ENCODE results near the gene VMO1.
A peak's percentile ranks its signal among the peaks of the same experiment; 100 is the strongest.

VMO1 gene

GRCh38 chr17:4740025-4740351 is 46.2 kb downstream of the VMO1 start:
- H4K5ac ChIP-seq (ENCODE audit: low read length): no peak overlapping the region
- no peak overlapping the region for H4K8ac ChIP-seq (ENCODE audit: low read depth, low read length)
- no peak overlapping the region for H2BK120ac ChIP-seq (ENCODE audit: low read depth, low read length)
- H3K23ac ChIP-seq (ENCODE audit: low read length): peak overlapping the region; percentile 45
- no peaks in the 10 kb centered on the region for H3K79me2 ChIP-seq (ENCODE audit: control insufficient read depth, insufficient read depth, low read length)
- H3K9ac ChIP-seq (ENCODE audit: low read length): no peak overlapping the region
- H3K27ac ChIP-seq (ENCODE audit: low read depth, low read length): no peak overlapping the region
- H3K4me2 ChIP-seq (ENCODE audit: low read length): peak overlapping the region; percentile 54
- WGBS (ENCODE audit: extremely low coverage, insufficient coverage, low lambda C conversion rate): no CpG with 5 or more reads among the region's 13 CpGs
- peak overlapping the region; percentile 15 for H3K56ac ChIP-seq (ENCODE audit: low read length)
- no peak overlapping the region for H2BK5ac ChIP-seq (ENCODE audit: low read length)
- no peak overlapping the region for H3K4ac ChIP-seq (ENCODE audit: low read depth, low read length)
- H3K4me3 ChIP-seq (ENCODE audit: low read length): no peak overlapping the region
- H3K18ac ChIP-seq (ENCODE audit: low read length): no peak overlapping the region
- no peaks in the 10 kb centered on the region for H3K36me3 ChIP-seq (ENCODE audit: control insufficient read depth, insufficient read depth, low read length)
- H2AK5ac ChIP-seq (ENCODE audit: low read length): no peak overlapping the region
- H3K4me1 ChIP-seq (ENCODE audit: control insufficient read depth, low read depth, low read length): no peaks in the 10 kb centered on the region
- H3K79me1 ChIP-seq (ENCODE audit: low read length): no peaks in the 10 kb centered on the region
- peaks cover 35% of the 10 kb centered on the region for H3K27me3 ChIP-seq (ENCODE audit: insufficient read depth, low read length, poor library complexity)
- no peak for DNase-seq
- H2BK15ac ChIP-seq (replicated peaks; ENCODE audit: low read depth): no peak overlapping the region

GRCh38 chr17:4739122-4740024 is 46.8 kb downstream of the VMO1 start, which contains the start of the genes CXCL16 and ZMYND15:
TSS of gene CXCL16 (minus strand) at chr17:4739928. CDS start at chr17:4739339, 589 bp downstream.
TSS of gene ZMYND15 (plus strand) at chr17:4739833. CDS start at chr17:4740549, 716 bp downstream.
- no CpG with 5 or more reads among the region's 100 CpGs for WGBS (ENCODE audit: extremely low coverage, insufficient coverage, low lambda C conversion rate)
- no peak within 1 kb of the TSS for H3K27ac ChIP-seq (ENCODE audit: low read depth, low read length)
- H2AK5ac ChIP-seq (ENCODE audit: low read length): no peak within 1 kb of the TSS
- H3K4me1 ChIP-seq (ENCODE audit: control insufficient read depth, low read depth, low read length): no peaks in the 10 kb centered on the region
- no peak within 1 kb of the TSS for H2BK120ac ChIP-seq (ENCODE audit: low read depth, low read length)
- H3K4me2 ChIP-seq (ENCODE audit: low read length): peak within 1 kb of the TSS; percentile 54
- H3K9ac ChIP-seq (ENCODE audit: low read length): peak within 1 kb of the TSS; percentile 54
- H2BK5ac ChIP-seq (ENCODE audit: low read length): no peak within 1 kb of the TSS
- H3K23ac ChIP-seq (ENCODE audit: low read length): peak within 1 kb of the TSS; percentile 45
- H3K56ac ChIP-seq (ENCODE audit: low read length): peak within 1 kb of the TSS; percentile 64
- no peak within 1 kb of the TSS for H4K8ac ChIP-seq (ENCODE audit: low read depth, low read length)
- no peak for DNase-seq
- H4K5ac ChIP-seq (ENCODE audit: low read length): no peak within 1 kb of the TSS
- no peak within 1 kb of the TSS for H3K18ac ChIP-seq (ENCODE audit: low read length)
- peaks cover 35% of the 10 kb centered on the region for H3K27me3 ChIP-seq (ENCODE audit: insufficient read depth, low read length, poor library complexity)
- H3K36me3 ChIP-seq (ENCODE audit: control insufficient read depth, insufficient read depth, low read length): no peaks in the 10 kb centered on the region
- no peak within 1 kb of the TSS for H3K4ac ChIP-seq (ENCODE audit: low read depth, low read length)
- no peaks in the 10 kb centered on the region for H3K79me2 ChIP-seq (ENCODE audit: control insufficient read depth, insufficient read depth, low read length)
- no peak within 1 kb of the TSS for H2BK15ac ChIP-seq (replicated peaks; ENCODE audit: low read depth)
- no peaks in the 10 kb centered on the region for H3K79me1 ChIP-seq (ENCODE audit: low read length)
- peak within 1 kb of the TSS; percentile 15 for H3K4me3 ChIP-seq (ENCODE audit: low read length)

DNA sequence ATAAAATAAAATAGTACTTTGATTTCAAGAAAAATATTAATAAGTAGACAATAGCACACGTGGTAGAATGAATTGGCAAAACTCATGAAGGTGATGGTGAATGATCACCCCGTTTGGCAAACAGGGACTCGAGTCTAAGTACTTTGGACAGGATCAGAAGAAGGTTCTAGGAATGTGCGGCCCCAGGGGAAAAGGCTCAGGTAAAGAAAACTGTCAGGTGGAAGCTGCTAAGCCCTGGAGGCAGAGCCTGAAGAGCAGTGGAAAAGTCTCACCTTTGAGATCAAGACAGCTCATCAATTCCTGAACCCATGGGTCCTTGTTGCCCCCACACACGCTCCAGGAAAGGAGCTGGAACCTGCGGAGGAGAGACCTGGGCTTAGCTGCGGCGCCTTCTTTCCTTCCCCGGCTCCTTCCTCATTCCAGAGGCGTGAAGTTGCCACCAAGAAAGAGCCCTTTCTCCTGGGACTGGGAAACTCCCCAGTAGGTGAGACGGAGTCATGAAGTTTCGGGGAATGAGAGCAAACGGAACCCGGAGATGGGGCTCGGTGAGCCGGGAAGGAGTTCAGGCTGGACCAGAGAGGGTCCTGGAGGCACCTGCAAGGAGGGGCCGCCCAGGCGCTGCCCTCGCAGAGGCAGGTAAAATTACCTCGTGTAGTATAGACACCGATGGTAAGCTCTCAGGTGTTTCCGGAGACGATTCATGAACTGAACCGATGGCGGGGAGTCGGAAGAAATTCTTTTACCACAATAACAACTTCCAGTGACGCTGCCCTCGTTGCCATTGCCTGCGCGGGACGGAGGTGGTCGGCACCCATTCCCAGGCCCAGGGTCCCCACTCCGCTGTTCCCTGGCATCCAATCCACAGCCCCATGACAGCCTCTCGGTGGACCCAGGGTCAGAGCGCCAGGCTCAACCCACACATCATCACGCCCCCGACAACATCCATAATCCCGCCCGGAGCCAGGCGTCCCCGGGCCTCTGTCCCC is 47.7 kb downstream of the VMO1 start:
- Histone ChIP-seq H3K4me1 (ENCODE audit: control insufficient read depth, low read depth, low read length) (no peaks in the 10 kb centered on the region), H2BK120ac (ENCODE audit: low read depth, low read length) (no peak overlapping the region), H3K36me3 (ENCODE audit: control insufficient read depth, insufficient read depth, low read length) (no peaks in the 10 kb centered on the region), H3K27ac (ENCODE audit: low read depth, low read length) (no peak overlapping the region), H3K79me2 (ENCODE audit: control insufficient read depth, insufficient read depth, low read length) (no peaks in the 10 kb centered on the region), H3K4me2 (ENCODE audit: low read length) (peak overlapping the region; percentile 54), H3K27me3 (ENCODE audit: insufficient read depth, low read length, poor library complexity) (peaks cover 35% of the 10 kb centered on the region), H3K18ac (ENCODE audit: low read length) (no peak overlapping the region), H3K9ac (ENCODE audit: low read length) (no peak overlapping the region), H2AK5ac (ENCODE audit: low read length) (no peak overlapping the region), H3K23ac (ENCODE audit: low read length) (no peak overlapping the region), H3K4me3 (ENCODE audit: low read length) (no peak overlapping the region), H2BK15ac (replicated peaks; ENCODE audit: low read depth) (no peak overlapping the region), H3K4ac (ENCODE audit: low read depth, low read length) (no peak overlapping the region), H3K56ac (ENCODE audit: low read length) (no peak overlapping the region), H3K79me1 (ENCODE audit: low read length) (no peaks in the 10 kb centered on the region), H2BK5ac (ENCODE audit: low read length) (no peak overlapping the region), H4K8ac (ENCODE audit: low read depth, low read length) (no peak overlapping the region), H4K5ac (ENCODE audit: low read length) (no peak overlapping the region)
- DNase-seq: no peak
- no CpG with 5 or more reads among the region's 41 CpGs for WGBS (ENCODE audit: extremely low coverage, insufficient coverage, low lambda C conversion rate)

GRCh38 chr17:4735876-4736651 is 50.1 kb downstream of the VMO1 start:
- H2BK120ac ChIP-seq (ENCODE audit: low read depth, low read length): no peak overlapping the region
- no peak overlapping the region for H3K4ac ChIP-seq (ENCODE audit: low read depth, low read length)
- H3K4me3 ChIP-seq (ENCODE audit: low read length): no peak overlapping the region
- H3K79me1 ChIP-seq (ENCODE audit: low read length): no peaks in the 10 kb centered on the region
- DNase-seq: no peak
- no peaks in the 10 kb centered on the region for H3K4me1 ChIP-seq (ENCODE audit: control insufficient read depth, low read depth, low read length)
- no peak overlapping the region for H4K5ac ChIP-seq (ENCODE audit: low read length)
- H2BK5ac ChIP-seq (ENCODE audit: low read length): no peak overlapping the region
- peaks cover 32% of the 10 kb centered on the region for H3K27me3 ChIP-seq (ENCODE audit: insufficient read depth, low read length, poor library complexity)
- no peak overlapping the region for H2BK15ac ChIP-seq (replicated peaks; ENCODE audit: low read depth)
- no peak overlapping the region for H3K56ac ChIP-seq (ENCODE audit: low read length)
- WGBS (ENCODE audit: extremely low coverage, insufficient coverage, low lambda C conversion rate): no CpG with 5 or more reads among the region's 9 CpGs
- H3K23ac ChIP-seq (ENCODE audit: low read length): no peak overlapping the region
- H3K18ac ChIP-seq (ENCODE audit: low read length): no peak overlapping the region
- H3K36me3 ChIP-seq (ENCODE audit: control insufficient read depth, insufficient read depth, low read length): no peaks in the 10 kb centered on the region
- no peak overlapping the region for H2AK5ac ChIP-seq (ENCODE audit: low read length)
- H3K4me2 ChIP-seq (ENCODE audit: low read length): no peak overlapping the region
- no peak overlapping the region for H4K8ac ChIP-seq (ENCODE audit: low read depth, low read length)
- H3K27ac ChIP-seq (ENCODE audit: low read depth, low read length): no peak overlapping the region
- H3K79me2 ChIP-seq (ENCODE audit: control insufficient read depth, insufficient read depth, low read length): no peaks in the 10 kb centered on the region
- no peak overlapping the region for H3K9ac ChIP-seq (ENCODE audit: low read length)
